H9 (cell line): ENCODE results near the gene DLX2. TPM values are rescaled to one million over a fixed set of nuclear protein-coding genes. Genes with fewer than 3 reads are reported as not detected.

Experiments used
- DNase-seq: peaks from one replicate; pipeline ENCODE4 v3.0.0-alpha.2; 2017
- H2AFZ ChIP-seq: one replicate; pipeline ENCODE4 v1.6.1; 2013; ENCODE audit warnings: mild to moderate bottlenecking, low read length, control low read depth, moderate library complexity
- H2AK5ac ChIP-seq: 2 replicates; pipeline ENCODE4 v1.6.1; 2013; ENCODE audit warnings: low read length, control low read depth, mixed read lengths; ENCODE audit not compliant: insufficient read length
- H2BK120ac ChIP-seq: one replicate; pipeline ENCODE4 v1.6.1; 2013; ENCODE audit warnings: low read depth, mild to moderate bottlenecking, low read length, control low read depth, inconsistent platforms; ENCODE audit not compliant: poor library complexity, severe bottlenecking
- H2BK12ac ChIP-seq: 2 replicates; pipeline ENCODE4 v1.6.1; 2013; ENCODE audit warnings: low read length, control low read depth, mixed read lengths, low read depth; ENCODE audit not compliant: insufficient read length
- H2BK15ac ChIP-seq: 2 replicates; pipeline ENCODE4 v1.6.1; 2013; ENCODE audit warnings: low read depth, low read length, control low read depth
- H2BK20ac ChIP-seq: one replicate; pipeline ENCODE4 v1.6.1; 2013; ENCODE audit warnings: low read depth, mild to moderate bottlenecking, low read length, control low read depth, inconsistent platforms; ENCODE audit not compliant: poor library complexity, severe bottlenecking
- H2BK5ac ChIP-seq: 2 replicates; pipeline ENCODE4 v1.6.1; 2013; ENCODE audit warnings: low read length, control low read depth, mixed read lengths; ENCODE audit not compliant: insufficient read length
- H3K14ac ChIP-seq: 2 replicates; pipeline ENCODE4 v1.6.1; 2013; ENCODE audit warnings: low read length, control low read depth; ENCODE audit not compliant: insufficient read depth
- H3K18ac ChIP-seq: 2 replicates; pipeline ENCODE4 v1.6.1; 2013; ENCODE audit warnings: low read depth, mild to moderate bottlenecking, mixed read lengths, low read length, control low read depth; ENCODE audit not compliant: insufficient read length
- H3K23ac ChIP-seq: 2 replicates; pipeline ENCODE4 v1.6.1; 2013; ENCODE audit warnings: low read length, control low read depth, mixed read lengths, low read depth; ENCODE audit not compliant: insufficient read length
- H3K23me2 ChIP-seq: 2 replicates; pipeline ENCODE4 v1.6.1; 2013; ENCODE audit warnings: low read depth, mild to moderate bottlenecking, mixed read lengths, low read length, control low read depth; ENCODE audit not compliant: insufficient read length, poor library complexity, severe bottlenecking
- H3K27ac ChIP-seq: 2 replicates; pipeline ENCODE4 v1.5.1; 2013; ENCODE audit warnings: low read length, control low read depth, mixed read lengths, low read depth; ENCODE audit not compliant: insufficient read length
- H3K27me3 ChIP-seq: 2 replicates; pipeline ENCODE4 v1.6.1; 2013; ENCODE audit warnings: low read length, control low read depth, inconsistent platforms; ENCODE audit not compliant: insufficient read depth
- H3K4ac ChIP-seq: 2 replicates; pipeline ENCODE4 v1.6.1; 2013; ENCODE audit warnings: low read depth, mild to moderate bottlenecking, control low read depth, inconsistent platforms, low read length, moderate library complexity
- H3K4me1 ChIP-seq: 2 replicates; pipeline ENCODE4 v1.6.1; 2013; ENCODE audit warnings: low read length, control low read depth, inconsistent platforms; ENCODE audit not compliant: insufficient read depth
- H3K4me2 ChIP-seq: 2 replicates; pipeline ENCODE4 v1.6.1; 2013; ENCODE audit warnings: low read length, control low read depth, mixed read lengths; ENCODE audit not compliant: insufficient read length, insufficient read depth
- H3K56ac ChIP-seq: 2 replicates; pipeline ENCODE4 v1.6.1; 2013; ENCODE audit warnings: low read depth, mild to moderate bottlenecking, mixed read lengths, low read length, control low read depth; ENCODE audit not compliant: insufficient read length
- H3K79me1 ChIP-seq: 2 replicates; pipeline ENCODE4 v1.6.1; 2013; ENCODE audit warnings: low read depth, mild to moderate bottlenecking, moderate library complexity, low read length, control low read depth, inconsistent platforms; ENCODE audit not compliant: insufficient read depth, poor library complexity, severe bottlenecking
- H3K79me2 ChIP-seq: 2 replicates; pipeline ENCODE4 v1.6.1; 2013; ENCODE audit warnings: low read length, control low read depth, inconsistent platforms; ENCODE audit not compliant: insufficient read depth
- H3K9ac ChIP-seq: 2 replicates; pipeline ENCODE4 v1.6.1; 2013; ENCODE audit warnings: low read length, control low read depth, mixed read lengths; ENCODE audit not compliant: insufficient read length; ENCODE audit errors: extremely low read depth
- H3K9me3 ChIP-seq: one replicate; pipeline ENCODE4 v1.6.1; 2013; ENCODE audit warnings: low read depth, low read length, inconsistent platforms; ENCODE audit not compliant: control insufficient read depth
- H3T11ph ChIP-seq: one replicate; pipeline ENCODE4 v1.6.1; 2013; ENCODE audit warnings: mild to moderate bottlenecking, low read length, control low read depth, inconsistent platforms
- H4K20me1 ChIP-seq: one replicate; pipeline ENCODE4 v1.6.1; 2013; ENCODE audit not compliant: control insufficient read depth, insufficient read length, insufficient read depth
- H4K5ac ChIP-seq: 2 replicates; pipeline ENCODE4 v1.6.1; 2013; ENCODE audit warnings: low read depth, mild to moderate bottlenecking, mixed read lengths, low read length, control low read depth; ENCODE audit not compliant: insufficient read length
- H4K8ac ChIP-seq: replicated peaks from 2 replicates; pipeline ENCODE4 v1.6.1; 2013; ENCODE audit warnings: low read length, control low read depth, mixed read lengths, low read depth; ENCODE audit not compliant: insufficient read length
- H4K91ac ChIP-seq: 2 replicates; pipeline ENCODE4 v1.6.1; 2013; ENCODE audit warnings: low read depth, mild to moderate bottlenecking, moderate library complexity, mixed read lengths, low read length, control low read depth; ENCODE audit not compliant: insufficient read length
- H3K27ac Mint-ChIP-seq, 3 experiments: 2 replicates in 2 of 3; 3 replicates in 1 of 3; pipeline ENCODE4 v1.8.0; 2020 to 2021; ENCODE audit warnings: mixed read lengths in 3 of 3, mild to moderate bottlenecking in 1 of 3, moderate library complexity in 1 of 3
- H3K27me3 Mint-ChIP-seq: 2 replicates; pipeline ENCODE4 v1.8.0; 2021; ENCODE audit warnings: low read depth, mild to moderate bottlenecking, moderate library complexity, mixed read lengths
- H3K36me3 Mint-ChIP-seq, 3 experiments: 2 replicates in 2 of 3; 3 replicates in 1 of 3; pipeline ENCODE4 v1.8.0; 2020 to 2021; ENCODE audit warnings: low read depth in 3 of 3, mixed read lengths in 3 of 3; ENCODE audit not compliant: insufficient read depth in 1 of 3
- H3K4me1 Mint-ChIP-seq, 2 experiments: 2 replicates each; pipeline ENCODE4 v1.8.0; 2020; ENCODE audit warnings: mixed read lengths in 2 of 2
- H3K4me3 Mint-ChIP-seq, 2 experiments: 2 replicates in 1 of 2; 3 replicates in 1 of 2; pipeline ENCODE4 v1.8.0; 2020 to 2021; ENCODE audit warnings: mild to moderate bottlenecking in 2 of 2, mixed read lengths in 2 of 2, moderate library complexity in 1 of 2
- H3K9me3 Mint-ChIP-seq, 2 experiments: 2 replicates in 1 of 2; 3 replicates in 1 of 2; pipeline ENCODE4 v1.8.0; 2020; ENCODE audit warnings: mild to moderate bottlenecking in 2 of 2, mixed read lengths in 2 of 2, moderate library complexity in 1 of 2
- CTCF ChIP-seq: fragments of 200-600 bp; sonication (generic); conservative IDR thresholded peaks from 3 replicates; pipeline ENCODE4 v1.8.0; 2021; ENCODE audit warnings: antibody characterized with exemption, mild to moderate bottlenecking
- WGBS: extraction: QIAGEN DNeasy Blood & Tissue Kit; methylation state at CpG from one replicate; pipeline ENCODE4 v1.1.7; 2013; ENCODE audit warnings: missing lambda C conversion rate, low lambda C conversion rate, mixed read lengths; ENCODE audit not compliant: insufficient read length; ENCODE audit errors: extremely low coverage; 5-methylcytosine and 5-hydroxymethylcytosine counted together
- total RNA-seq: library from RNA; stranded (reverse); gene quantifications from 2 replicates; pipeline ENCODE4 v1.2.1, GENCODE V29; 2021

DLX2 gene
- total RNA-seq, 1 experiment from 2014 or later: not detected

DNA sequence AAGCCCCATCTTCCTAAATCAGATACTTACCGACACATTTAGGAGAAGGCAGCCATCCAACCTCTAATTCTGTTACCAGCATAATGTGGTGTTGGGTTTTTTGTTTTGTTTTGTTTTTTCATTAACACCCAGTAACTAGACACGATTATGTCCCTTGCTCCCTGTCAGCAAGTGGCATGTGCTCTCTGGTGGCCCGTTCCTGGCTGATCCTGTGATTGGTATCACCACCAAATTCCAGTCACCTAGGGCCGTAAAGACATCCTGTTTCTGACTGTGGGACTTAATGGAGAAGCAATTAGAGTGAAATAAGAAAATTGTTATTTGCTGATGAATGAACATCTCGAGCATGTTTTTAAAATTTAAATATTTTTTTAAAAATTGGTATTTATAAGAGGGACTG is 23.3 kb downstream of the DLX2 start:
- H3K4me2 ChIP-seq: no peak overlapping the region
- Mint-ChIP-seq H3K27ac (no peak overlapping the region), H3K4me1 (peaks cover 20 to 33% of the 10 kb centered on the region in 2 experiments), H3K36me3 (no peaks in the 10 kb centered on the region), H3K27me3 (peaks cover 91% of the 10 kb centered on the region), H3K4me3 (no peak overlapping the region), H3K9me3 (peaks cover 0 to 3% of the 10 kb centered on the region in 2 experiments; a peak in 2 of 5 replicates)
- no peak overlapping the region for H3K56ac ChIP-seq
- H3K27ac ChIP-seq: no peak overlapping the region
- H4K8ac ChIP-seq: no peak overlapping the region
- WGBS: 100% methylated on average over 1 of the region's 5 CpGs
- H2BK20ac ChIP-seq: no peak overlapping the region
- H3K4me1 ChIP-seq: no peaks in the 10 kb centered on the region
- H4K91ac ChIP-seq: no peak overlapping the region
- H4K5ac ChIP-seq: no peak overlapping the region
- H2BK120ac ChIP-seq: no peak overlapping the region
- H3K9me3 ChIP-seq: no peaks in the 10 kb centered on the region
- H4K20me1 ChIP-seq: no peaks in the 10 kb centered on the region
- H2AFZ ChIP-seq: no peak overlapping the region
- H3K27me3 ChIP-seq: peaks cover 61% of the 10 kb centered on the region
- H2BK15ac ChIP-seq: no peak overlapping the region
- H3K23ac ChIP-seq: no peak overlapping the region
- H2BK12ac ChIP-seq: no peak overlapping the region
- H3K23me2 ChIP-seq: peaks cover 3% of the 10 kb centered on the region
- H3K79me2 ChIP-seq: no peaks in the 10 kb centered on the region
- no peak overlapping the region for H3T11ph ChIP-seq
- no peak for DNase-seq
- no peak overlapping the region for H2BK5ac ChIP-seq
- no peak overlapping the region for H3K9ac ChIP-seq
- no peak overlapping the region for H3K18ac ChIP-seq
- no peak overlapping the region for H3K4ac ChIP-seq
- no peak overlapping the region for H3K14ac ChIP-seq
- no peak for TF ChIP-seq CTCF
- no peaks in the 10 kb centered on the region for H3K79me1 ChIP-seq
- H2AK5ac ChIP-seq: no peak overlapping the region
